SK-N-MC (cell line): Measurements from ENCODE around the gene TTLL10.

Source experiments
- EZH2 ChIP-seq: fragments of 200-600 bp; sonication (generic); IDR thresholded peaks from one replicate; pipeline ENCODE4 v1.6.1; 2017; ENCODE audit warnings: antibody characterized with exemption
- FOXP2 ChIP-seq: optimal IDR thresholded peaks from 2 replicates; pipeline ENCODE3; 2011; ENCODE audit warnings: mild to moderate bottlenecking, moderate library complexity; ENCODE audit not compliant: insufficient read depth; ENCODE audit errors: extremely low read length, control extremely low read depth
- POLR2AphosphoS5 ChIP-seq: IDR thresholded peaks from 2 replicates; pipeline ENCODE4 v1.6.1; 2012; ENCODE audit warnings: mild to moderate bottlenecking, low read depth, low read length, borderline replicate concordance

GRCh38 chr1:1179346-1179982 is 5.8 kb downstream of the TTLL10 start:
- TF ChIP-seq POLR2AphosphoS5 (no peak), EZH2 (no peak), FOXP2 (no peak)
